Measurements from ENCODE around the gene C5orf34. TPM values are rescaled to one million over a fixed set of nuclear protein-coding genes. Genes with fewer than 3 reads are reported as not detected.
A peak's percentile ranks its signal among the peaks of the same experiment; 100 is the strongest.
"Not testable (repeated sequence)": the region's sequence is repeated elsewhere in the genome, so short reads cannot be mapped to it uniquely, and the experiment has no call there.

C5orf34 gene
- total RNA-seq, 2 experiments from 2014 or later = 14.4 to 16.8 TPM

GRCh38 chr5:43515678-43516048 is 715 bp upstream of the C5orf34 start:
- Mint-ChIP-seq H3K4me1 (peaks cover 23% of the 10 kb centered on the region), H3K27me3 (no peaks in the 10 kb centered on the region), H3K9me3 (ENCODE audit: low read depth) (no peaks in the 10 kb centered on the region), H3K4me3 (peak overlapping the region; percentile 89), H3K27ac (peak overlapping the region; percentile 99), H3K36me3 (ENCODE audit: low read depth) (peaks cover 16% of the 10 kb centered on the region)
- no peak for ATAC-seq
- ChIA-PET CTCF (interaction anchor here (0.8 to 3.3 kb wide), 3 partner anchors 31 to 1651 kb away, joined by 3 to 26 read pairs (median 4); partner anchors contain the start of gene TMEM267), POLR2A (interaction anchor here (1.3 to 1.4 kb wide), 2 partner anchors 40 to 394 kb away, joined by 4 read pairs; no protein-coding TSS in a partner anchor)
- intact Hi-C loops (cut with DNase I, micrococcal nuclease) = loop anchor here (1.0 to 10.0 kb wide), 11 partner anchors 31 to 1591 kb away; partner anchors contain the start of genes HMGCS1 (in 2 of the 2), FBXO4 (in 1 of the 2) and TMEM267 (in 1 of the 2)
- DNase-seq = no peak

GRCh38 chr5:43514471-43514815 is 505 bp downstream of the C5orf34 start:
- peak; percentile 79 for ATAC-seq
- H3K27me3 Mint-ChIP-seq = no peaks in the 10 kb centered on the region
- intact Hi-C loops (cut with DNase I, micrococcal nuclease) = loop anchor here (1.0 to 10.0 kb wide), 4 partner anchors 89 to 1590 kb away; partner anchors contain the start of genes FBXO4 (in 1 of the 2), HMGCS1 (in 1 of the 2) and NNT (in 1 of the 2)
- CTCF ChIA-PET = interaction anchor here (1.0 to 3.3 kb wide), 3 partner anchors 8 to 41 kb away, joined by 3 to 26 read pairs (median 4); partner anchors contain the start of gene TMEM267
- POLR2A ChIA-PET = interaction anchor here (0.6 to 1.4 kb wide), 8 partner anchors 26 to 393 kb away, joined by 3 to 19 read pairs (median 4); partner anchors contain the start of genes NNT and TMEM267
- peaks cover 23% of the 10 kb centered on the region for H3K4me1 Mint-ChIP-seq
- peaks cover 16% of the 10 kb centered on the region for H3K36me3 Mint-ChIP-seq (ENCODE audit: low read depth)
- peak overlapping the region; percentile 89 for H3K4me3 Mint-ChIP-seq
- H3K9me3 Mint-ChIP-seq (ENCODE audit: low read depth) = no peaks in the 10 kb centered on the region
- DNase-seq = peak; percentile 71
- peak overlapping the region; percentile 99 for H3K27ac Mint-ChIP-seq

GRCh38 chr5:43514025-43514424 is 923 bp downstream of the C5orf34 start:
- DNase-seq (no peak), ATAC-seq (no peak)
- Mint-ChIP-seq H3K27me3 (no peaks in the 10 kb centered on the region), H3K36me3 (ENCODE audit: low read depth) (peaks cover 16% of the 10 kb centered on the region), H3K4me1 (peaks cover 23% of the 10 kb centered on the region), H3K9me3 (ENCODE audit: low read depth) (no peaks in the 10 kb centered on the region), H3K27ac (peak overlapping the region; percentile 99), H3K4me3 (peak overlapping the region; percentile 89)
- intact Hi-C loops (cut with DNase I, micrococcal nuclease) = loop anchor here (1.0 to 10.0 kb wide), 4 partner anchors 89 to 1589 kb away; partner anchors contain the start of genes FBXO4 (in 1 of the 2), HMGCS1 (in 1 of the 2) and NNT (in 1 of the 2)
- ChIA-PET POLR2A (interaction anchor here (1.3 kb wide), 1 partner anchor 30 kb away, joined by 19 read pairs; the partner anchor contains the start of gene TMEM267), CTCF (interaction anchor here (3.3 kb wide), 1 partner anchor 29 kb away, joined by 26 read pairs; the partner anchor contains the start of gene TMEM267)

- peaks cover 20% of the 10 kb centered on the region for H3K36me3 Mint-ChIP-seq (ENCODE audit: low read depth)
- intact Hi-C loops (cut with DNase I, micrococcal nuclease) = loop anchor here (10.0 kb wide), 2 partner anchors 196 to 1586 kb away; partner anchors contain the start of genes FBXO4 (in 1 of the 2) and HMGCS1 (in 1 of the 2)
- peaks cover 23% of the 10 kb centered on the region for H3K4me1 Mint-ChIP-seq
- H3K4me3 Mint-ChIP-seq; DNase-seq; CTCF ChIA-PET; H3K27ac Mint-ChIP-seq; ATAC-seq; H3K9me3 Mint-ChIP-seq (ENCODE audit: low read depth); H3K27me3 Mint-ChIP-seq: not testable (repeated sequence)
- POLR2A ChIA-PET = interaction anchor here (1.6 kb wide), 1 partner anchor 26 kb away, joined by 4 read pairs; no protein-coding TSS in a partner anchor
Measured at GRCh38 chr5:43511062-43511461, 3.9 kb downstream of the C5orf34 start.

- Mint-ChIP-seq H3K4me3 (no peak overlapping the region), H3K9me3 (ENCODE audit: low read depth) (no peaks in the 10 kb centered on the region), H3K27me3 (no peaks in the 10 kb centered on the region), H3K36me3 (ENCODE audit: low read depth) (peaks cover 29% of the 10 kb centered on the region), H3K4me1 (no peaks in the 10 kb centered on the region), H3K27ac (no peak overlapping the region)
- no peak for DNase-seq
- ATAC-seq = no peak
- ChIA-PET CTCF (interaction anchor here (0.7 to 2.6 kb wide), 2 partner anchors 14 to 248 kb away, joined by 4 to 10 read pairs; partner anchors contain the start of gene TMEM267), POLR2A (no interaction called here)
- intact Hi-C loops (cut with DNase I, micrococcal nuclease) = no loop called here
Measured at GRCh38 chr5:43498581-43498980, 16.4 kb downstream of the C5orf34 start.

GRCh38 chr5:43497311-43498104 is 17.4 kb downstream of the C5orf34 start:
- intact Hi-C loops (cut with DNase I, micrococcal nuclease) = no loop called here
- ChIA-PET CTCF (interaction anchor here (0.5 kb wide), 1 partner anchor 165 kb away, joined by 4 read pairs; no protein-coding TSS in a partner anchor), POLR2A (no interaction called here)
- Mint-ChIP-seq H3K27me3 (no peaks in the 10 kb centered on the region), H3K36me3 (ENCODE audit: low read depth) (peaks cover 22% of the 10 kb centered on the region), H3K27ac (no peak overlapping the region), H3K9me3 (ENCODE audit: low read depth) (no peaks in the 10 kb centered on the region), H3K4me3 (no peak overlapping the region), H3K4me1 (no peaks in the 10 kb centered on the region)
- DNase-seq (no peak), ATAC-seq (no peak)

- no peaks in the 10 kb centered on the region for H3K9me3 Mint-ChIP-seq (ENCODE audit: low read depth)
- peaks cover 4% of the 10 kb centered on the region for H3K4me1 Mint-ChIP-seq
- intact Hi-C loops (cut with DNase I, micrococcal nuclease) = no loop called here
- H3K36me3 Mint-ChIP-seq (ENCODE audit: low read depth) = peaks cover 30% of the 10 kb centered on the region
- no peak for ATAC-seq
- CTCF ChIA-PET = no interaction called here
- DNase-seq = no peak
- H3K4me3 Mint-ChIP-seq = no peak overlapping the region
- POLR2A ChIA-PET = no interaction called here
- H3K27ac Mint-ChIP-seq = no peak overlapping the region
- H3K27me3 Mint-ChIP-seq = no peaks in the 10 kb centered on the region
Measured at GRCh38 chr5:43491326-43491725, 23.6 kb downstream of the C5orf34 start.

GRCh38 chr5:43486353-43486752 is 28.6 kb downstream of the C5orf34 start:
- DNase-seq (no peak), ATAC-seq (no peak)
- H3K27me3 Mint-ChIP-seq = no peaks in the 10 kb centered on the region
- ChIA-PET CTCF (interaction anchor here (0.7 to 3.0 kb wide), 9 partner anchors 8 to 536 kb away, joined by 3 to 26 read pairs (median 4); partner anchors contain the start of gene C5orf34), POLR2A (no interaction called here)
- H3K36me3 Mint-ChIP-seq (ENCODE audit: low read depth) = peaks cover 39% of the 10 kb centered on the region
- no peaks in the 10 kb centered on the region for H3K9me3 Mint-ChIP-seq (ENCODE audit: low read depth)
- H3K4me3 Mint-ChIP-seq = no peak overlapping the region
- intact Hi-C loops (cut with DNase I, micrococcal nuclease) = loop anchor here in 1 of 2 experiments (10.0 kb wide), 1 partner anchor 362 kb away; the partner anchor contains the start of gene ZNF131
- peak overlapping the region; percentile 100 for H3K27ac Mint-ChIP-seq
- peaks cover 31% of the 10 kb centered on the region for H3K4me1 Mint-ChIP-seq

GRCh38 chr5:43485406-43485805 is 29.5 kb downstream of the C5orf34 start:
- ATAC-seq = peak; percentile 27

GRCh38 chr5:43484106-43484849 is 30.7 kb downstream of the C5orf34 start:
- H3K4me1 Mint-ChIP-seq = peaks cover 37% of the 10 kb centered on the region
- H3K4me3 Mint-ChIP-seq = peak overlapping the region; percentile 97
- peak; percentile 92 for DNase-seq
- H3K36me3 Mint-ChIP-seq (ENCODE audit: low read depth) = peaks cover 44% of the 10 kb centered on the region
- no peaks in the 10 kb centered on the region for H3K9me3 Mint-ChIP-seq (ENCODE audit: low read depth)
- intact Hi-C loops (cut with DNase I, micrococcal nuclease) = loop anchor here (1.0 to 10.0 kb wide), 13 partner anchors 31 to 1323 kb away; partner anchors contain the start of genes NNT (in 2 of the 2), ANXA2R (in 1 of the 2), C5orf34 (in 1 of the 2) and MRPS30 (in 1 of the 2)
- ATAC-seq = peak; percentile 73
- ChIA-PET POLR2A (interaction anchor here (0.6 to 2.8 kb wide), 17 partner anchors 30 to 627 kb away, joined by 3 to 34 read pairs (median 4); partner anchors contain the start of genes C5orf34, HMGCS1, NNT and ZNF131), CTCF (interaction anchor here (0.5 to 3.0 kb wide), 49 partner anchors 8 to 575 kb away, joined by 3 to 26 read pairs (median 4); partner anchors contain the start of genes C5orf34, HMGCS1, NIM1K and NNT)
- peak overlapping the region; percentile 100 for H3K27ac Mint-ChIP-seq
- no peaks in the 10 kb centered on the region for H3K27me3 Mint-ChIP-seq

More at GRCh38 chr5:43485406-43485805, 29.5 kb downstream of the C5orf34 start:
- peak overlapping the region; percentile 100 for H3K27ac Mint-ChIP-seq
- H3K4me3 Mint-ChIP-seq = peak overlapping the region; percentile 59
- DNase-seq = peak; percentile 30
- H3K27me3 Mint-ChIP-seq = no peaks in the 10 kb centered on the region
- CTCF ChIA-PET = interaction anchor here (0.5 to 3.0 kb wide), 12 partner anchors 18 to 535 kb away, joined by 3 to 26 read pairs (median 6); partner anchors contain the start of genes C5orf34 and HMGCS1
- intact Hi-C loops (cut with DNase I, micrococcal nuclease) = loop anchor here (2.0 to 10.0 kb wide), 5 partner anchors 89 to 411 kb away; partner anchors contain the start of genes NNT (in 1 of the 2) and ZNF131 (in 1 of the 2)
- peaks cover 35% of the 10 kb centered on the region for H3K4me1 Mint-ChIP-seq
- POLR2A ChIA-PET = interaction anchor here (0.6 to 2.8 kb wide), 7 partner anchors 25 to 419 kb away, joined by 4 to 34 read pairs (median 7); partner anchors contain the start of genes HMGCS1 and NNT
- peaks cover 41% of the 10 kb centered on the region for H3K36me3 Mint-ChIP-seq (ENCODE audit: low read depth)
- no peaks in the 10 kb centered on the region for H3K9me3 Mint-ChIP-seq (ENCODE audit: low read depth)
